GM10847 (cell line): ENCODE data around the gene AGAP3.
A peak's percentile ranks its signal among the peaks of the same experiment; 100 is the strongest.

Source experiments
- POLR2A ChIP-seq: IDR thresholded peaks from 2 replicates; pipeline ENCODE4 v1.6.1; 2011; ENCODE audit not compliant: insufficient read length; ENCODE audit errors: extremely low read depth

Gene AGAP3

DNA sequence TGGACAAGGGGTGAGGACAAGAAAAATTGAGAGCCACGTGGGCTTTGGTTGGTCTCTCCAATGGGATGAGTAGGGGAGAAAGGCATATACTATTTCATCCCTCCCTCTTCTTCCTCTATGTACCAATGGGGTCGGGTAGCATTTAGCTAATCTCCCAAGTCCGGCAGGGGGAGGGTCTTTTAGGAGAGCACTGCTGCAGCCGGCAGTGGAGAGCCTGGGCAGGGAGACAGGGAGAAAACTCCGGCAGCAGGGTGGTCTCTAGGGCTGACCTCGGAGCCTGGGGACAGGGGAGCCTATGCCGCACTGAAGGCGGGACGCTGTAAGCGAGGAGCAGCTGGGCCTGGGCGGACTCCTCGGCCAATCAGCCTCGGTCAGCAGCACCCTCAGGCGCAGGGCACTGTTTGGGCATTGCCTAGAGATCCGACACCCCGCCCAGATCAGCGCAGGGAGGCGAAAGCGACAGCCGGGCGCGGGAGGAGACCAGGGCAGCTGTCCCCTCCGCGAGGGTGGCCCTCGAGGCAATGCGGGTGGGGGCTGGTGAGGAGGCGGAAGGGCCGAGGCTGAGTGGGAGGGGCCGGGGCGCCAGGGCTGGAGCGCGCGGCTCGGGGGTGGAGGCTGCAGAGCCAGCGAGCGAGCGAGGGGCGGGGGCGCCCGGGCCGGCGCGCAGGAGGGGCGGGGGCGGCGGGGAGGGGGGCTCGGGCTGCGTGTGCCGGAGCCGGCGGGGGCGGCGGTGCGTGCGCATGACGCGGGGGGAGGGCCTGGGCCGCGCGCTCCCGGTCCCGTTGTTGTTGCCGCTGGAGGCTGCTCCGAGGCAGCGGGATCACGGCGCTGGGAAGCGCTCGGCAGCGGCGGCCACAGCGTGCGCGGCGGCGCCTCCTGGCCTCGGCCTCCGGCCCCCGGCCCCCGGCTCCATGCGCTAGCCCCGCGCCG is at the start of gene AGAP3:
TSS of gene AGAP3 (plus strand) at position 785 of the 930 bp plus-strand sequence. CDS start 267 bp downstream, outside the sequence.
- TF ChIP-seq POLR2A: peak; percentile 71

DNA sequence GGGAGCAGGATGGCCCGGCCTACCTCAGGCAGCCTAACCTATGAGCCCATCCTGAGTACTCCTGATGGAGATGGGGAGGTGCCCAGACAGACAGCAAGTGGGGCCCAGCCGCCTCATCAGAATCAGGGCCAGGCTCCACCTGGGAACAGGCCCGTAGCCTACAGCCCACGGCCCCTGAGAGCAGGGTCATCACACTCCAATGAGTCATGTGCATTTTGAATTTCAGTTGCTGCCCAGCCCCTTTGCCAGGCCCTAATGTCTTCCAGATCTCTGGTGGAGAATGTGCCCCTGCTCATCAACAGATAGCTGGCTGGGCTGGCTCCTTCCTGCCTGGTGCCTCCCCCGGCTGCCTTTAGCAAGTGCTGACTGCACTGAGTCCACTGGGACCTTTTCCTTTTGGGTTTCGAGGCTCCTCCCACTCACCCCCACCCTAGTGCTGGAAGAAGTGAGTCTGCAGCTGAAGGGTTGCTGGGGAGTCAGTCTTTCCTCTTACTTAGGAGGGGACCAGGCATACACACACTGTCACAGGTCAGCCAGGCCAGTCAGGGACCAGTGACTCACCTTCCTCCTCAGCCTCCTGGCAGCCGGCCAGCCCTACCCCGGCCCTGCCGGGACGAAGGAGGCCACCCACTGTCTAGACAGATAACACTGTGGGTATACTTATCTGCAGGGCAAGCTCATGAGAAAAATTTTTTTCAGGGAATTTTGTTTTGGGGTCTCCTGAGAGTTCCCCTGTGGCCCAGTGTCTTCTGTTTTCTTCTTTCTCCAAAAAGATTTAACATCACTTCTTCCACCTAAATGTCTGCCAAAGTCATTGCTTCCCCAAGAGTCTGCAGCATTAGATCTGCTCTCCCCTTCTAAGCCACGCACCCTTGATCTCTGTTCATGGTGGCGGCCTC is 47.1 kb upstream of the AGAP3 start:
- no peak for TF ChIP-seq POLR2A

DNA sequence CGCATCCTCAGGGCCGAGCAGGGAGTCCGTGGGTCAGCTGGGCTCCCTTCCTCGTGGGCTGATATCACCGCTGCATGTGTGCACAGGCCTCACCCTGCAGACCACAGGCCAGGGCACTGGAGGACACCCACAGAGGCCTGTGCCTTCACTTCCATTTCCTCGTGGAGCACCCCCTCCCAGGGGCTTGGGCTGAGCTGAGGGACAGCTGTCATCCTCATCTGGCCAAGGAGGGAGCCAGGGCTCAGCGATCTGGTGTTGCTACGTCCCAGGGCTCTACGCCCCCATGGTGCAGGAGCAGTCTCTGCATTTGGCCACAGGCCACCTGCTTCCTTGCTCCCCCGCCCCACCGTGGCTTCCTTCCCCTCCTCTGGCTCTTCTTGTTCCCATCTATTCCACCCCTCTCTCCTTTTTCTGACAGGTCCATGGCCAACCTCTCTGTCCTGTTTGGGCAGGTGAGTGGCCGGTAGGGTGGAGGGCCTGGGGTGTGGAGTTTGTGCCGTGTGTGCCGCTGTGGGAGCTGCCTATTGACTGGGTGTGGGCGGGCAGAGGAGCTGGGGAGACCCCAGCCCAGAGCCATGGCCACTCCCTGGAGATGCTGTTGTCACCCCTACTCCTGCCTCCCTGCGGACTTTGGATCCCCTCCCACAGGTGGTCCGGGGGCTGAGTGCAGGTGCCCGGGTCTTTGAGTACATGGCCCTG is 46.3 kb upstream of the AGAP3 start:
- no peak for TF ChIP-seq POLR2A

- TF ChIP-seq POLR2A: no peak
These were observed 45.5 kb upstream of the AGAP3 start for GRCh38 chr7:151040616-151041375.

- TF ChIP-seq POLR2A: no peak
These were observed 42.3 kb upstream of the AGAP3 start for GRCh38 chr7:151043959-151044358.

DNA sequence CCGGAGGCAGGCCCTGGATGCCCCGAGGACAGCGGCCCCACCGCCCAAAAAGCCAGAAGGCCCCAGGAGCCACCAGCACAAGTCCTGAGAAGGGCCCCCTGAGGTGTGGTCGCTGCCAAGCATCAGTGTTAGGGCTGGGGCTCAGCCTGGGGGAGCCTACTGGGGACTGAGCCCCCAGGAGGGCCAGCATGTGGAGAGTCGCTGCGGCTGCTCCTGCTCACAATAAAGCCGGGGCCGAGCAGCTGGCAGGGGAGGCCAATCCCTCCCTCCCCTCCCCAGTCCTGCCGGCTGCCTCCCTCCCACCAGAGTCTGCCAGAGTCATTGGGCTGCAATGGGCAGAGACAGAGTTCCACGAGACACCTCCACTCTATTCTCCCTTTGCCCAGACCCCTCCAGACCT is 41.0 kb upstream of the AGAP3 start:
- no peak for TF ChIP-seq POLR2A

DNA sequence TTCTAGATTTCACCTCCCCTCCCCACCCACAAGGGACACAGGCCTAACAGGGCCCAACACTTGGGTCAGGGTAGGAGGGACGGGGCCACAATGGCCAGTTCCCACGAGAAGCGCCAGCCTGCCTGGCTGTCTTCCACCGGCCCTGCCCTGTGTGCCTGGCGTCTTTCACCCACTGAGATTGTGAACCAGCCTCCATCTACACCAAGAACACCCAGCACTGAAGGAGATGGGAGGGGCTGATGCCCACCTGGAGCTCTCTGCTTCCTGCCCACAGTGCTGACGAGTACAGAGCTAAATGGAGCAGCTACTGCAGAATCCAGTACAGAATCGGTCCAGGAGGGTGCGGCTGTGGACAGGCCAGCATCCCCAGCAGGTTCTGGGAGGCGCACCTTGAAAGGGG is 40.3 kb upstream of the AGAP3 start:
- TF ChIP-seq POLR2A: no peak

DNA sequence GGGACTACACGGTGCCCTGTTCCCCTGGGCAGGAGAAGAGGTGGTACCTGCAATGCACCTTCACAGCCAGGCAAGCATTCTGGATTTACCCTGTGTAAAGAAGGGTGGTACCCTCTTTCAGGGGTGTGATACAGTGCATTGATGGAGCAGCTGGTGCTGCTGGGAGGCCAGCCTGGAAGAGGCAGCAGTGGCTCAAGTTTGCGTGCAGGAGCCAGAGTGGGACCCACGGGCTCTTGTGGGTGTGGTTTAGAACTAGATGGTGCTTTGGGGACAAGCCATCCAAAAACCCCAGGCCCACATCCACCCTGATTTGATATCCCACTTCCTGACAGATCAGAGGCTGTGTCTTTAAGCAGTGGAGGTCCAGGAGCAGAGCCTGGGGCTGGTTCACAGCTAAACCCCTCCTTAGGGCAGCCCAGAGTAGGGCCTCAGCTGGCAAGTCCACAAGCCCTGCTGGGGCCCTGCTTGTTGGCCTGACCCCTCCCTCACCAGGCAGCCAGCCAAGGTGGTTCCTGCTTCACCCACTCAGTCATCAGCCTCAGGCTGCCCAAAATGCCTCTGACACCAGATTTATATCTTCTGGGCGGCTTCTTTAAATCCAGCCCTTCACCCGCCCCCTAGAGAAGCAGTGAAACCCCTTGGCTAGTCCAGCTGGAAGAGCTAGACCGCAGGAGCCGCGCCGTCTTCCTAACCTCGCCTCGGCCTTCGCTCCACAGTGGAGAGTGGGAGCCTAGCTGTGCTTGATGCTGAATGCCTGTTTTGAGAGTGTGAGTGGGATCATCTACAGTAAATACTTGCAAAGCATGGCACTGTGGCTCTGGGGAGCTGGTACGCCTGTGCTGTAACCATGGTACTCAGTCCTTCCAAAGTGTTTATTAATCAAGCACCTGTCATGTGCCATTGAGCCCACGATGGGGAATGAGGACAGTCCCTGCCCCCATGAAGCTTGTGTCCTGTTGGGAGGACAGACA is 39.4 kb upstream of the AGAP3 start:
- no peak for TF ChIP-seq POLR2A

DNA sequence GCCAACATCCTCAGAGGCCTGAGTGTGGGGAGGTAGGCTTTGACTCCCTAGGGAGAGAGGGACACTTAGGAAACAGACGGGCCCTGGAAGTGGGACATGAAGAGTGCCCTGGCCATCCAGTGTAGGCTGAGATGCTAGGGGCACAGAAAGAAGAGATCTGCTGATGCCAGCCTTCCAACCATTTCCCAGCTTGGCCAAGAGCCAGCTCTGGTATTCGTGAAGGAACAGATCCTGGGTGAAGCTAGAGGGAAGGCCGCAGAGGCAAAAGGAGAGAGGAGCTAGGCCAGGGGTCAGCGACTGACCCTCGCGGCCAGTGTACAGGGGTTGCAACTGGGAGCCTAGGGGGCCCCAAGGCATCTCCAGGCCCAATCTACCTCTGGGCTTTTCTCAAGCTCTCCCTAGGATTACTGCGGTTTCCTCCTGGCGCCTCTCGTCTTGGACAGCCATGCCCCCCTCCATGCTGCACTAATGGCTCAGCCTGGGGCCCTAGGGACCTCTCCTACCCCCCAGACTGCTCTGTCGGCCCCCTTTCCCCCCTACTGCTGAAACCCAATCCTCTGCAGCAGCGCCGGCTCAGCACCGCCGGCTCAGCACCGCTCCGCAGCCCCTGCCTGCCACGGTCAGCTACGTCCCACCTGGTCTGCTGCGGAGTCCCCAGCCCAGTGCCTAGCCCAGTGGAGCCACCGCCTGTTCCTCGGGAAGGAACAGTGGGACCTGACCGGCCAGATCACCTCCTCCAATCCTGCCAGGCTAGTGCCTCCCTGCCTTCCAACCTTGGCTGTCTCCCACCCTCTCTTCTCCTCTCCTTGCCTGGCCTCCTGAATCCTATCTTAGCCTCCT is 38.1 kb upstream of the AGAP3 start, which contains the start of gene ASIC3:
TSS of gene ASIC3 (plus strand) at position 556 of the 840 bp plus-strand sequence. CDS start 355 bp downstream, outside the sequence.
- no peak for TF ChIP-seq POLR2A

- no peak for TF ChIP-seq POLR2A
These were observed 37.3 kb upstream of the AGAP3 start for GRCh38 chr7:151048911-151049463.

GRCh38 chr7:151051108-151051507 is 35.2 kb upstream of the AGAP3 start:
- no peak for TF ChIP-seq POLR2A

GRCh38 chr7:151053096-151053495 is 33.2 kb upstream of the AGAP3 start:
- no peak for TF ChIP-seq POLR2A
